VCaP (cell line): ENCODE measurements around the gene TAP2.
A peak's percentile ranks its signal among the peaks of the same experiment; 100 is the strongest.

ENCODE experiments used
- H3K27ac ChIP-seq: fragments of 450-650 bp; 2 replicates; pipeline ENCODE4 v1.5.1; 2017
- TF ChIP-seq, protein P1 (sequence below): fragments of 450-650 bp; conservative IDR thresholded peaks from 2 replicates; pipeline ENCODE4 v1.5.1; 2017; ENCODE audit warnings: mild to moderate bottlenecking, moderate library complexity

TAP2 gene

DNA sequence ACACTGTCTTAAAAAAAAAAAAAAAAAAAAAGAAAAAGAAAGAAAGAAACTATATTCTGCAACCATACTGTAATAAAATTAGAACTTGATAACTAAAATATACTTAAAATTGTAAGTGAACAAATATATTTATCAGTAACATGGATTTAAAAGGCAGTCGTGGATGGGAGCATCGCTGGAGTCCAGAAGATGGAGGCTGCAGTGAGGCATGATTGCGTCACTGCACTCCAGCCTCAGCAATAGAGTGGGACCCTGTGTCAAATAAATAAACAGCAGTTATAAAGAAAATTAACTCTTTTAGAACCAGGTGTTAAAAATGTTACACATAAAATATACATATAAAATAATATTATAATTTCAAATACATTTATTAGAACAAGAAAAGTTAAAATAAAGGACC lies 24.2 kb upstream of the TAP2 start:
- TF ChIP-seq, protein P1, sequence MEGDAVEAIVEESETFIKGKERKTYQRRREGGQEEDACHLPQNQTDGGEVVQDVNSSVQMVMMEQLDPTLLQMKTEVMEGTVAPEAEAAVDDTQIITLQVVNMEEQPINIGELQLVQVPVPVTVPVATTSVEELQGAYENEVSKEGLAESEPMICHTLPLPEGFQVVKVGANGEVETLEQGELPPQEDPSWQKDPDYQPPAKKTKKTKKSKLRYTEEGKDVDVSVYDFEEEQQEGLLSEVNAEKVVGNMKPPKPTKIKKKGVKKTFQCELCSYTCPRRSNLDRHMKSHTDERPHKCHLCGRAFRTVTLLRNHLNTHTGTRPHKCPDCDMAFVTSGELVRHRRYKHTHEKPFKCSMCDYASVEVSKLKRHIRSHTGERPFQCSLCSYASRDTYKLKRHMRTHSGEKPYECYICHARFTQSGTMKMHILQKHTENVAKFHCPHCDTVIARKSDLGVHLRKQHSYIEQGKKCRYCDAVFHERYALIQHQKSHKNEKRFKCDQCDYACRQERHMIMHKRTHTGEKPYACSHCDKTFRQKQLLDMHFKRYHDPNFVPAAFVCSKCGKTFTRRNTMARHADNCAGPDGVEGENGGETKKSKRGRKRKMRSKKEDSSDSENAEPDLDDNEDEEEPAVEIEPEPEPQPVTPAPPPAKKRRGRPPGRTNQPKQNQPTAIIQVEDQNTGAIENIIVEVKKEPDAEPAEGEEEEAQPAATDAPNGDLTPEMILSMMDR = no peak
- peak overlapping the region; percentile 38; the same call in 1 of the 2 replicates for H3K27ac ChIP-seq

GRCh38 chr6:32860674-32861073 lies 22.1 kb upstream of the TAP2 start:
- TF ChIP-seq, protein P1 = no peak
- peak overlapping the region; percentile 38; the same call in 1 of the 2 replicates for H3K27ac ChIP-seq

- H3K27ac ChIP-seq = no peak overlapping the region
- TF ChIP-seq, protein P1 = no peak
These were observed 19.7 kb upstream of the TAP2 start for GRCh38 chr6:32858194-32858593.

GRCh38 chr6:32857156-32857891 lies 18.8 kb upstream of the TAP2 start:
- TF ChIP-seq, protein P1 = no peak
- H3K27ac ChIP-seq = no peak overlapping the region

DNA sequence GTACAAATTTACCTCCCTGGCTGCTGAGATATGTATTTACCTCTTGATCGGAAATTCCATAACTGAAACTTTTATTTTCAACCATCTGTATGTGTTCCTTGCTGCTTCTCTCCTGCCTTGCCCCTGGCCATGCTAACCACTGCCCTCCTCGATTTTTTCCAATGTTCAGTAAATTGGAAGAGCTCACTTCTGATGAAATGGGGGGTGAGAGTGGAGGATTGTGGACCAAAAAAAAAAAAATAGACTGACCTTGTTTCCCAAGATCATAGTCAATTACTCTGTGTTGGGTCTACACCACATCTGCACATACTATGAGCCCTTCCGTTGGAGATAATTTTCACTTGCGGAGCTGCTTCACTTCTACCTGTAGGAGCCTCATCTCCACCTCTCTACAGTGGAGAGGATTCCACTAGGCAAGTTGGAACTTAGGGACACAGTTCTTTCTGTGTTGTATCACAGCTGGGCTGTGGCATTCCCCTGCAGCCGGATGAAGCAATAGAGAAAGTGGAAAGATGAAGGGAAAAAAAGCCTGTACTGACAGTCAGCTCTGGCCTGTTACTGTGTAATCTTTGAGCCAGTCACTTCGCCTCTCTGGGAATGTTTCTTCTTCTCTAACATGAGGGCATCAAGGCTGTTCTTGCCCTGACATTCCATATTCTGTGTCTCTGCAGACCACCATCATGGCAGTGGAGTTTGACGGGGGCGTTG lies 17.1 kb upstream of the TAP2 start:
- H3K27ac ChIP-seq = no peak overlapping the region

GRCh38 chr6:32854376-32855178 lies 16.0 kb upstream of the TAP2 start:
- TF ChIP-seq, protein P1 = no peak
- H3K27ac ChIP-seq = peak overlapping the region; percentile 83

More for the DNA sequence above, 17.1 kb upstream of the TAP2 start:
- TF ChIP-seq, protein P1 = no peak
